IMR-90 (cell line): ENCODE measurements around the gene LRRC4C. TPM values are rescaled to one million over a fixed set of nuclear protein-coding genes. Genes with fewer than 3 reads are reported as not detected.

Experiments
- ATAC-seq: fragments of 200-7000 bp; cut with Tn5 transposase; 2 replicates; pipeline ENCODE4 v1.9.1; 2020; ENCODE audit warnings: low read depth, mild to moderate bottlenecking, moderate library complexity
- BruUV-seq: library from RNA; stranded (reverse); fragments of 400-500 nt; replicated peaks from 2 replicates; lab custom pipeline; 2021; lab: Mats Ljungman, UMichigan
- CTCF ChIA-PET: fragments of 300-600 bp; formaldehyde crosslinking; extraction: SDS; loops from one replicate; lab custom pipeline; 2021; ENCODE audit warnings: antibody characterized with exemption; lab: Yijun Ruan, JAX
- POLR2A ChIA-PET: fragments of 300-600 bp; sonication (Branson Sonifier 250); formaldehyde crosslinking; loops from one replicate; lab custom pipeline; 2022; ENCODE audit warnings: antibody characterized with exemption; ENCODE audit not compliant: unreplicated experiment; lab: Charles Lee
- DNase-seq: peaks from one replicate; pipeline ENCODE4 v3.0.0; 2013
- H2AFZ ChIP-seq: replicated peaks from 2 replicates; pipeline ENCODE3; 2013; ENCODE audit warnings: low read length, mild to moderate bottlenecking; ENCODE audit not compliant: poor library complexity
- H2AK5ac ChIP-seq: 2 replicates; pipeline ENCODE4 v1.6.1; 2013; ENCODE audit warnings: low read depth, low read length, inconsistent platforms
- H2AK9ac ChIP-seq: replicated peaks from 2 replicates; pipeline ENCODE3; 2013; ENCODE audit warnings: mild to moderate bottlenecking, low read depth, low read length, moderate library complexity; ENCODE audit not compliant: poor library complexity
- H2BK120ac ChIP-seq: 2 replicates; pipeline ENCODE4 v1.6.1; 2013; ENCODE audit warnings: low read depth, low read length, inconsistent platforms
- H2BK15ac ChIP-seq: 3 replicates; pipeline ENCODE4 v1.6.1; 2013; ENCODE audit warnings: low read depth, low read length, inconsistent platforms
- H2BK20ac ChIP-seq: 2 replicates; pipeline ENCODE4 v1.6.1; 2013; ENCODE audit warnings: low read depth, mild to moderate bottlenecking, inconsistent platforms, low read length, moderate library complexity
- H2BK5ac ChIP-seq: 2 replicates; pipeline ENCODE4 v1.6.1; 2013; ENCODE audit warnings: mild to moderate bottlenecking, low read depth, low read length, inconsistent platforms; ENCODE audit not compliant: poor library complexity, severe bottlenecking
- H3K14ac ChIP-seq: replicated peaks from 2 replicates; pipeline ENCODE4 v1.6.1; 2013; ENCODE audit warnings: low read depth, low read length, inconsistent platforms
- H3K18ac ChIP-seq: 2 replicates; pipeline ENCODE4 v1.6.1; 2013; ENCODE audit warnings: low read depth, low read length, control low read depth
- H3K23ac ChIP-seq: 2 replicates; pipeline ENCODE4 v1.6.1; 2013; ENCODE audit warnings: low read depth, low read length, inconsistent platforms
- H3K27ac ChIP-seq: 2 replicates; pipeline ENCODE4 v1.5.1; 2013; ENCODE audit warnings: mild to moderate bottlenecking, control low read depth, low read length; ENCODE audit not compliant: insufficient read depth
- H3K27me3 ChIP-seq: 2 replicates; pipeline ENCODE4 v1.6.1; 2013; ENCODE audit warnings: low read length; ENCODE audit not compliant: control insufficient read depth, insufficient read depth
- H3K36me3 ChIP-seq: 2 replicates; pipeline ENCODE4 v1.6.1; 2013; ENCODE audit warnings: low read length, mixed read lengths; ENCODE audit not compliant: control insufficient read depth, insufficient read depth
- H3K4ac ChIP-seq: 2 replicates; pipeline ENCODE4 v1.6.1; 2013; ENCODE audit warnings: low read depth, low read length, inconsistent platforms
- H3K4me1 ChIP-seq: 2 replicates; pipeline ENCODE4 v1.6.1; 2013; ENCODE audit warnings: low read length, mixed read lengths; ENCODE audit not compliant: control insufficient read depth, insufficient read depth
- H3K4me2 ChIP-seq: 2 replicates; pipeline ENCODE4 v1.6.1; 2013; ENCODE audit warnings: low read depth, mild to moderate bottlenecking, control low read depth, low read length, moderate library complexity
- H3K4me3 ChIP-seq: 2 replicates; pipeline ENCODE4 v1.5.1; 2013; ENCODE audit warnings: low read depth, mild to moderate bottlenecking, control low read depth, low read length, moderate library complexity; ENCODE audit not compliant: insufficient read depth
- H3K56ac ChIP-seq: 2 replicates; pipeline ENCODE4 v1.6.1; 2013; ENCODE audit warnings: low read length, inconsistent platforms; ENCODE audit not compliant: insufficient read depth; ENCODE audit errors: extremely low read depth
- H3K79me1 ChIP-seq, 2 experiments: 2 replicates each; pipeline ENCODE4 v1.6.1; 2013; ENCODE audit warnings: low read length in 2 of 2, inconsistent platforms in 1 of 2, low read depth in 1 of 2
- H3K9ac ChIP-seq: 2 replicates; pipeline ENCODE4 v1.6.1; 2013; ENCODE audit warnings: low read depth, low read length, control low read depth
- H3K9me1 ChIP-seq: 2 replicates; pipeline ENCODE4 v1.6.1; 2013; ENCODE audit warnings: low read length, inconsistent platforms; ENCODE audit not compliant: insufficient read depth
- H3K9me3 ChIP-seq: 2 replicates; pipeline ENCODE4 v1.6.1; 2013; ENCODE audit warnings: low read length; ENCODE audit not compliant: control insufficient read depth, insufficient read depth
- H4K20me1 ChIP-seq: 2 replicates; pipeline ENCODE4 v1.6.1; 2013; ENCODE audit warnings: low read length, inconsistent platforms; ENCODE audit not compliant: insufficient read depth
- H4K5ac ChIP-seq: 2 replicates; pipeline ENCODE4 v1.6.1; 2013; ENCODE audit warnings: mild to moderate bottlenecking, low read depth, low read length, control low read depth
- H4K8ac ChIP-seq, 2 experiments: 2 replicates each; pipeline ENCODE4 v1.6.1; 2013; ENCODE audit warnings: low read depth in 2 of 2, low read length in 2 of 2, control low read depth in 1 of 2, inconsistent platforms in 1 of 2
- H4K91ac ChIP-seq: 2 replicates; pipeline ENCODE4 v1.6.1; 2013; ENCODE audit warnings: low read depth, low read length, inconsistent platforms; ENCODE audit not compliant: insufficient read depth
- BHLHE40 ChIP-seq: fragments of 150-350 bp; IDR thresholded peaks from 2 replicates; pipeline ENCODE4 v1.6.1; 2016; ENCODE audit warnings: mild to moderate bottlenecking, low read depth, low read length
- CEBPB ChIP-seq: IDR thresholded peaks from 2 replicates; pipeline ENCODE4 v1.6.1; 2012; ENCODE audit warnings: low read depth, low read length, improper control_type of control experiment
- CHD1 ChIP-seq: IDR thresholded peaks from 2 replicates; pipeline ENCODE4 v1.6.1; 2012; ENCODE audit warnings: low read depth, low read length, improper control_type of control experiment
- CTCF ChIP-seq: conservative IDR thresholded peaks from 2 replicates; pipeline ENCODE4 v1.5.1; 2012; ENCODE audit warnings: mild to moderate bottlenecking, low read depth, low read length, improper control_type of control experiment
- ELK1 ChIP-seq: fragments of 150-350 bp; IDR thresholded peaks from 2 replicates; pipeline ENCODE4 v1.6.1; 2016; ENCODE audit warnings: low read depth, mild to moderate bottlenecking, low read length, moderate library complexity, borderline replicate concordance
- FOS ChIP-seq: fragments of 150-350 bp; IDR thresholded peaks from 2 replicates; pipeline ENCODE4 v1.6.1; 2016; ENCODE audit warnings: low read depth, low read length
- MAFK ChIP-seq: IDR thresholded peaks from 2 replicates; pipeline ENCODE4 v1.6.1; 2012; ENCODE audit warnings: low read depth, low read length, improper control_type of control experiment
- MAZ ChIP-seq: IDR thresholded peaks from 2 replicates; pipeline ENCODE4 v1.6.1; 2012; ENCODE audit warnings: low read depth, mild to moderate bottlenecking, low read length, improper control_type of control experiment, moderate library complexity, borderline replicate concordance
- MXI1 ChIP-seq: IDR thresholded peaks from 2 replicates; pipeline ENCODE4 v1.6.1; 2012; ENCODE audit warnings: low read depth, mild to moderate bottlenecking, low read length, moderate library complexity, borderline replicate concordance
- NFE2L2 ChIP-seq: fragments of 150-350 bp; IDR thresholded peaks from 2 replicates; pipeline ENCODE4 v1.6.1; 2016; ENCODE audit warnings: low read depth, mild to moderate bottlenecking, low read length
- POLR2A ChIP-seq: IDR thresholded peaks from 2 replicates; pipeline ENCODE4 v1.6.1; 2012; ENCODE audit warnings: mild to moderate bottlenecking, low read depth, low read length
- RAD21 ChIP-seq: IDR thresholded peaks from 2 replicates; pipeline ENCODE4 v1.6.1; 2012; ENCODE audit warnings: low read length, improper control_type of control experiment
- RCOR1 ChIP-seq: IDR thresholded peaks from 2 replicates; pipeline ENCODE4 v1.6.1; 2012; ENCODE audit warnings: mild to moderate bottlenecking, low read length, improper control_type of control experiment; ENCODE audit not compliant: insufficient replicate concordance
- RFX5 ChIP-seq: IDR thresholded peaks from 2 replicates; pipeline ENCODE4 v1.8.0; 2012; ENCODE audit warnings: low read depth, mild to moderate bottlenecking, low read length, moderate library complexity
- SMC3 ChIP-seq: fragments of 150-350 bp; IDR thresholded peaks from 2 replicates; pipeline ENCODE4 v1.6.1; 2016; ENCODE audit warnings: low read depth, mild to moderate bottlenecking, antibody characterized with exemption, low read length, moderate library complexity
- USF2 ChIP-seq: fragments of 150-350 bp; IDR thresholded peaks from 2 replicates; pipeline ENCODE4 v1.6.1; 2017; ENCODE audit warnings: mild to moderate bottlenecking, antibody characterized with exemption, low read length, low read depth
- WGBS, 2 experiments: methylation state at CpG; one replicate each; pipeline versions ENCODE4 v1.1.5 to v1.1.7; 2013; ENCODE audit warnings: missing lambda C conversion rate in 2 of 2; ENCODE audit not compliant: insufficient read length in 1 of 2; ENCODE audit errors: extremely low coverage in 2 of 2; 5-methylcytosine and 5-hydroxymethylcytosine counted together
- dilution Hi-C: fragments of 300-500 bp; cut with HindIII; formaldehyde crosslinking; loops from one replicate; pipeline ENCODE4 v1.14.3; 2018; ENCODE audit warnings: low sequenced_read_pairs; ENCODE audit not compliant: unreplicated experiment
- in situ Hi-C: fragments of 300-500 bp; cut with MboI; formaldehyde crosslinking; loops from 3 replicates; pipeline ENCODE4 v1.14.3; 2019; ENCODE audit warnings: low sequenced_read_pairs, inconsistent platforms, mixed read lengths
- intact Hi-C: fragments of 100-400 bp; cut with micrococcal nuclease; formaldehyde crosslinking; loops from 2 replicates; pipeline ENCODE4 v1.10.0; 2022
- polyA plus RNA-seq, 3 experiments: library from polyadenylated mRNA; depleted of rRNA; stranded (reverse); fragments of >200 nt; gene quantifications; 2 replicates each; pipeline ENCODE4 v1.2.3, GENCODE V29; 2012; ENCODE audit warnings: low replicate concordance in 1 of 3
- total RNA-seq: library from RNA; depleted of rRNA; stranded (reverse); fragments of >200 nt; gene quantifications from 2 replicates; pipeline ENCODE4 v1.2.3, GENCODE V29; 2012

LRRC4C gene
- total and polyA plus RNA-seq, 2 of the 4 experiments (the other 2 are of a cell fraction): under 0.01 to 0.03 TPM

- H3K4me1 ChIP-seq: no peaks in the 10 kb centered on the region
- H2BK5ac ChIP-seq: no peak overlapping the region
- H2AFZ ChIP-seq: no peak overlapping the region
- no peak overlapping the region for H4K8ac ChIP-seq
- dilution Hi-C loops (no loop called here), intact Hi-C loops (no loop called here), in situ Hi-C loops (no loop called here)
- no peak overlapping the region for H2AK9ac ChIP-seq
- no peak overlapping the region for H4K5ac ChIP-seq
- H3K4ac ChIP-seq: no peak overlapping the region
- H3K56ac ChIP-seq: no peak overlapping the region
- DNase-seq (no peak), ATAC-seq (no peak)
- H3K23ac ChIP-seq: no peak overlapping the region
- H2BK120ac ChIP-seq: no peak overlapping the region
- H4K91ac ChIP-seq: no peak overlapping the region
- no peak overlapping the region for H3K27ac ChIP-seq
- H3K4me2 ChIP-seq: no peak overlapping the region
- H3K9me3 ChIP-seq: peaks cover 3% of the 10 kb centered on the region; the same call in 1 of the 2 replicates
- no CpG with 5 or more reads among the region's 3 CpGs for WGBS, 2 experiments
- H3K36me3 ChIP-seq: no peaks in the 10 kb centered on the region
- H4K20me1 ChIP-seq: no peaks in the 10 kb centered on the region
- H2BK15ac ChIP-seq: no peak overlapping the region
- no peak for TF ChIP-seq USF2
- no peak for TF ChIP-seq CEBPB
- TF ChIP-seq MXI1: no peak
- TF ChIP-seq BHLHE40: no peak
- TF ChIP-seq SMC3: no peak
- TF ChIP-seq NFE2L2: no peak
- TF ChIP-seq CHD1: no peak
- TF ChIP-seq RAD21: no peak
- TF ChIP-seq RFX5: no peak
- no peak for TF ChIP-seq MAZ
- no peak for TF ChIP-seq ELK1
- TF ChIP-seq RCOR1: no peak
- TF ChIP-seq CTCF: no peak
- TF ChIP-seq FOS: no peak
- no peak for TF ChIP-seq POLR2A
- no peak for TF ChIP-seq MAFK
- no peaks in the 10 kb centered on the region for H3K27me3 ChIP-seq
- ChIA-PET POLR2A (no interaction called here), CTCF (no interaction called here)
- H2BK20ac ChIP-seq: no peak overlapping the region
- BruUV-seq: no TSS peak
- no peak overlapping the region for H3K18ac ChIP-seq
- H3K79me1 ChIP-seq: no peaks in the 10 kb centered on the region
- no peak overlapping the region for H2AK5ac ChIP-seq
- H3K14ac ChIP-seq: no peak overlapping the region
- H3K9ac ChIP-seq: no peak overlapping the region
- no peak overlapping the region for H3K4me3 ChIP-seq
- no peaks in the 10 kb centered on the region for H3K9me1 ChIP-seq
Measured at GRCh38 chr11:41284354-41284753, 175.1 kb downstream of the LRRC4C start.
